GM12801 (cell line): ENCODE measurements around the gene NACC1.

ENCODE experiments used
- CTCF ChIP-seq: IDR thresholded peaks from one replicate; pipeline ENCODE4 v1.5.1; 2011; ENCODE audit warnings: control low read depth; ENCODE audit not compliant: insufficient read length; ENCODE audit errors: extremely low read depth

NACC1 gene

GRCh38 chr19:13127811-13128575 is 9.9 kb downstream of the NACC1 start:
- TF ChIP-seq CTCF: no peak

GRCh38 chr19:13128583-13128982 is 10.5 kb downstream of the NACC1 start:
- TF ChIP-seq CTCF: no peak

- TF ChIP-seq CTCF: no peak
Observed at GRCh38 chr19:13129384-13129783, 11.3 kb downstream of the NACC1 start.

- no peak for TF ChIP-seq CTCF
Observed at GRCh38 chr19:13130886-13131490, 12.9 kb downstream of the NACC1 start.

- no peak for TF ChIP-seq CTCF
Observed at GRCh38 chr19:13132471-13133180, 14.6 kb downstream of the NACC1 start.

GRCh38 chr19:13133241-13133870 is 15.3 kb downstream of the NACC1 start:
- TF ChIP-seq CTCF: no peak

- TF ChIP-seq CTCF: no peak
Observed at GRCh38 chr19:13134626-13135025, 16.6 kb downstream of the NACC1 start.
